Uterus (tissue), 2 donors: ENCODE results near the gene CFAP119.

ENCODE experiments used
- POLR2A ChIP-seq, 2 donors: fragments of 450-650 bp; IDR thresholded peaks; one replicate each; pipeline ENCODE4 v1.6.1; 2016; ENCODE audit warnings: antibody characterized with exemption in 2 of 2, mild to moderate bottlenecking in 1 of 2, moderate library complexity in 1 of 2
- TF ChIP-seq, protein P1 (sequence below), 4 experiments: fragments of 200-600 bp in 2 of 4; fragments of 450-650 bp in 2 of 4; sonication (generic) in 2 of 4; IDR thresholded peaks; one replicate each; pipeline ENCODE4 v1.5.1; 2016 to 2019; ENCODE audit warnings: antibody characterized with exemption in 4 of 4, mild to moderate bottlenecking in 2 of 4, moderate library complexity in 1 of 4

DNA sequence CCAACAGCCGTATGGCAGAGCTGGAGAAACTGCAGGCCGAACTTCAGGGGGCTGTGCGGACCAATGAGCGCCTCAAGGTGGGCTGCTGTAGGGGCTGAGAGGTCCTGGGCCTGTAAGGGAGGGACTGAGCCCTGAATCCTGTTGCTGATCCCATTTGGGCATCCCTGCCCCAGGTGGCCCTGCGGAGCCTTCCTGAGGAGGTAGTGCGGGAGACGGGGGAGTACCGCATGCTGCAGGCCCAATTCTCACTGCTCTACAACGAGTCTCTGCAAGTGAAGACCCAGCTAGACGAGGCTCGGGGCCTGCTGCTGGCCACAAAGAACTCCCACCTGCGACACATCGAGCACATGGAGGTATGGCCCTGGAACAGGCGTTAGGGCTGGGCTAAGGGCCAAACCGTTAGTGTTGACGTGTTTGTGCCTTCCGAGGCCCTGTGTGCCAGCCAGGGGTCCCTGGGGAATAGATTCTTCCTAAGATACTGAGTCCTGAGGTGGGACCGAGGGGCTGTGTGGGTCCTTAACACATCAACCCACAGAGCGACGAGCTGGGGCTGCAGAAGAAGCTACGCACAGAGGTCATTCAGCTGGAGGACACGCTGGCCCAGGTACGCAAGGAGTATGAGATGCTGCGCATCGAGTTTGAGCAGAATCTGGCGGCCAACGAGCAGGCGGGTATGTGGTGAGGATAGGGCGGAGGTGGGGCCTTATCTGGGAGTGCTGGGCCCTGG lies 4.5 kb upstream of the CFAP119 start:
- TF ChIP-seq, protein P1, sequence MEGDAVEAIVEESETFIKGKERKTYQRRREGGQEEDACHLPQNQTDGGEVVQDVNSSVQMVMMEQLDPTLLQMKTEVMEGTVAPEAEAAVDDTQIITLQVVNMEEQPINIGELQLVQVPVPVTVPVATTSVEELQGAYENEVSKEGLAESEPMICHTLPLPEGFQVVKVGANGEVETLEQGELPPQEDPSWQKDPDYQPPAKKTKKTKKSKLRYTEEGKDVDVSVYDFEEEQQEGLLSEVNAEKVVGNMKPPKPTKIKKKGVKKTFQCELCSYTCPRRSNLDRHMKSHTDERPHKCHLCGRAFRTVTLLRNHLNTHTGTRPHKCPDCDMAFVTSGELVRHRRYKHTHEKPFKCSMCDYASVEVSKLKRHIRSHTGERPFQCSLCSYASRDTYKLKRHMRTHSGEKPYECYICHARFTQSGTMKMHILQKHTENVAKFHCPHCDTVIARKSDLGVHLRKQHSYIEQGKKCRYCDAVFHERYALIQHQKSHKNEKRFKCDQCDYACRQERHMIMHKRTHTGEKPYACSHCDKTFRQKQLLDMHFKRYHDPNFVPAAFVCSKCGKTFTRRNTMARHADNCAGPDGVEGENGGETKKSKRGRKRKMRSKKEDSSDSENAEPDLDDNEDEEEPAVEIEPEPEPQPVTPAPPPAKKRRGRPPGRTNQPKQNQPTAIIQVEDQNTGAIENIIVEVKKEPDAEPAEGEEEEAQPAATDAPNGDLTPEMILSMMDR (IDR thresholded peaks at IDR 0.05) = no peak
- TF ChIP-seq POLR2A (IDR thresholded peaks at IDR 0.05) = no peak
